MG63 (cell line): ENCODE results near the gene OR5AR1. TPM values are rescaled to one million over a fixed set of nuclear protein-coding genes. Genes with fewer than 3 reads are reported as not detected.
"Not testable (repeated sequence)": the region's sequence is repeated elsewhere in the genome, so short reads cannot be mapped to it uniquely, and the experiment has no call there.

Experiments
- DNase-seq: peaks from one replicate; pipeline ENCODE4 v3.0.0-alpha.2; 2020
- H3K27me3 ChIP-seq: fragments of 250-450 bp; sonication (Bioruptor Pico); 2 replicates; pipeline ENCODE4 v1.5.1; 2020; ENCODE audit warnings: mild to moderate bottlenecking, moderate library complexity
- H3K36me3 ChIP-seq: fragments of 250-450 bp; sonication (Bioruptor Pico); 2 replicates; pipeline ENCODE4 v1.5.1; 2020; ENCODE audit warnings: mild to moderate bottlenecking, moderate library complexity
- H3K4me3 ChIP-seq: fragments of 250-450 bp; sonication (Bioruptor Pico); 2 replicates; pipeline ENCODE4 v1.5.1; 2020; ENCODE audit warnings: mild to moderate bottlenecking, moderate library complexity
- H3K9me3 ChIP-seq: fragments of 250-450 bp; sonication (Bioruptor Pico); 2 replicates; pipeline ENCODE4 v1.5.1; 2020; ENCODE audit warnings: mild to moderate bottlenecking, moderate library complexity
- total RNA-seq: library from RNA; depleted of rRNA; stranded (reverse); fragments of >200 nt; shearing (Covaris generic); gene quantifications from 2 replicates; pipeline ENCODE4 v1.2.3, GENCODE V29; 2014; ENCODE audit warnings: low replicate concordance; rRNA removed

The OR5AR1 gene
- not detected in 2 replicates for total RNA-seq

- Histone ChIP-seq H3K27me3 (no peaks in the 10 kb centered on the region; the same call in 1 of the 2 replicates), H3K4me3 (no peak within 1 kb of the TSS), H3K36me3 (no peaks in the 10 kb centered on the region), H3K9me3 (no peaks in the 10 kb centered on the region)
- DNase-seq: no peak
Observed at GRCh38 chr11:56663386-56663785, at the start of gene OR5AR1. TSS of gene OR5AR1 (plus strand) at chr11:56663686. CDS start at chr11:56663686, 0 bp downstream.

GRCh38 chr11:56624661-56625110 is 38.8 kb upstream of the OR5AR1 start:
- H3K36me3 ChIP-seq: no peaks in the 10 kb centered on the region
- no peak overlapping the region for H3K4me3 ChIP-seq
- H3K9me3 ChIP-seq: no peaks in the 10 kb centered on the region
- H3K27me3 ChIP-seq: no peaks in the 10 kb centered on the region
- no peak for DNase-seq

GRCh38 chr11:56625946-56626345 is 37.5 kb upstream of the OR5AR1 start:
- no peaks in the 10 kb centered on the region for H3K36me3 ChIP-seq

GRCh38 chr11:56632329-56632728 is 31.2 kb upstream of the OR5AR1 start:
- H3K36me3 ChIP-seq: no peaks in the 10 kb centered on the region
- H3K9me3 ChIP-seq: no peaks in the 10 kb centered on the region
- no peak for DNase-seq
- H3K27me3 ChIP-seq: no peaks in the 10 kb centered on the region
- H3K4me3 ChIP-seq: no peak overlapping the region

More at GRCh38 chr11:56625946-56626345, 37.5 kb upstream of the OR5AR1 start:
- Histone ChIP-seq H3K27me3 (no peaks in the 10 kb centered on the region), H3K9me3 (no peaks in the 10 kb centered on the region), H3K4me3 (no peak overlapping the region)
- no peak for DNase-seq

- DNase-seq: no peak
- H3K4me3 ChIP-seq: no peak overlapping the region
- H3K36me3 ChIP-seq: no peaks in the 10 kb centered on the region
- no peaks in the 10 kb centered on the region for H3K27me3 ChIP-seq
- no peaks in the 10 kb centered on the region for H3K9me3 ChIP-seq
Observed at GRCh38 chr11:56636861-56637260, 26.6 kb upstream of the OR5AR1 start.

GRCh38 chr11:56637500-56637899 is 26.0 kb upstream of the OR5AR1 start:
- no peak overlapping the region for H3K4me3 ChIP-seq
- no peaks in the 10 kb centered on the region for H3K36me3 ChIP-seq
- DNase-seq: no peak
- H3K9me3 ChIP-seq: no peaks in the 10 kb centered on the region
- no peaks in the 10 kb centered on the region for H3K27me3 ChIP-seq

GRCh38 chr11:56642339-56642738 is 21.1 kb upstream of the OR5AR1 start, which contains the start of gene OR5AP2:
TSS of gene OR5AP2 (minus strand) at chr11:56642439. CDS start at chr11:56642439, 0 bp downstream.
- no peak for DNase-seq
- H3K27me3 ChIP-seq: no peaks in the 10 kb centered on the region
- no peaks in the 10 kb centered on the region for H3K36me3 ChIP-seq
- no peak within 1 kb of the TSS for H3K4me3 ChIP-seq
- no peaks in the 10 kb centered on the region for H3K9me3 ChIP-seq

GRCh38 chr11:56659755-56660154 is 3.7 kb upstream of the OR5AR1 start:
- H3K9me3 ChIP-seq: no peaks in the 10 kb centered on the region
- H3K27me3 ChIP-seq: no peaks in the 10 kb centered on the region; the same call in 1 of the 2 replicates
- DNase-seq: no peak
- no peak overlapping the region for H3K4me3 ChIP-seq
- H3K36me3 ChIP-seq: no peaks in the 10 kb centered on the region

GRCh38 chr11:56670984-56671383 is 7.5 kb downstream of the OR5AR1 start:
- Histone ChIP-seq H3K9me3 (no peaks in the 10 kb centered on the region), H3K36me3 (no peaks in the 10 kb centered on the region), H3K27me3 (no peaks in the 10 kb centered on the region), H3K4me3 (no peak overlapping the region)
- no peak for DNase-seq

GRCh38 chr11:56688554-56689100 is 25.1 kb downstream of the OR5AR1 start:
- Histone ChIP-seq H3K27me3 (no peaks in the 10 kb centered on the region), H3K9me3 (no peaks in the 10 kb centered on the region), H3K4me3 (no peak overlapping the region), H3K36me3 (no peaks in the 10 kb centered on the region)
- no peak for DNase-seq

- not testable (repeated sequence) for H3K9me3 ChIP-seq, H3K36me3 ChIP-seq, DNase-seq, H3K4me3 ChIP-seq, H3K27me3 ChIP-seq
Observed at GRCh38 chr11:56691179-56691578, 27.7 kb downstream of the OR5AR1 start.

- no peak for DNase-seq
- Histone ChIP-seq H3K4me3 (no peak overlapping the region), H3K36me3 (no peaks in the 10 kb centered on the region), H3K27me3 (no peaks in the 10 kb centered on the region), H3K9me3 (no peaks in the 10 kb centered on the region)
Observed at GRCh38 chr11:56693428-56693827, 29.9 kb downstream of the OR5AR1 start.

GRCh38 chr11:56698795-56699194 is 35.3 kb downstream of the OR5AR1 start, which contains the start of gene OR9G1:
TSS of gene OR9G1 (plus strand) at chr11:56699095. CDS start at chr11:56700388, 1,293 bp downstream.
- DNase-seq: no peak
- no peaks in the 10 kb centered on the region for H3K27me3 ChIP-seq

GRCh38 chr11:56700242-56700913 is 36.9 kb downstream of the OR5AR1 start:
- H3K27me3 ChIP-seq: no peaks in the 10 kb centered on the region
- H3K4me3 ChIP-seq: no peak overlapping the region
- H3K9me3 ChIP-seq: no peaks in the 10 kb centered on the region
- no peaks in the 10 kb centered on the region for H3K36me3 ChIP-seq
- no peak for DNase-seq

More at GRCh38 chr11:56698795-56699194, 35.3 kb downstream of the OR5AR1 start, which contains the start of gene OR9G1:
- Histone ChIP-seq H3K4me3 (no peak within 1 kb of the TSS), H3K9me3 (no peaks in the 10 kb centered on the region), H3K36me3 (no peaks in the 10 kb centered on the region)

GRCh38 chr11:56700914-56701485 is 37.5 kb downstream of the OR5AR1 start:
- no peak overlapping the region for H3K4me3 ChIP-seq
- H3K36me3 ChIP-seq: no peaks in the 10 kb centered on the region
- H3K9me3 ChIP-seq: no peaks in the 10 kb centered on the region
- no peak for DNase-seq
- H3K27me3 ChIP-seq: no peaks in the 10 kb centered on the region

- H3K27me3 ChIP-seq: no peaks in the 10 kb centered on the region
- no peaks in the 10 kb centered on the region for H3K9me3 ChIP-seq
- DNase-seq: no peak
- no peak overlapping the region for H3K4me3 ChIP-seq
- H3K36me3 ChIP-seq: no peaks in the 10 kb centered on the region
Observed at GRCh38 chr11:56705784-56706396, 42.4 kb downstream of the OR5AR1 start.

GRCh38 chr11:56706486-56706885 is 43.0 kb downstream of the OR5AR1 start:
- H3K4me3 ChIP-seq: no peak overlapping the region
- H3K27me3 ChIP-seq: no peaks in the 10 kb centered on the region
- no peaks in the 10 kb centered on the region for H3K9me3 ChIP-seq
- no peaks in the 10 kb centered on the region for H3K36me3 ChIP-seq
- no peak for DNase-seq
